ENCODE measurements around the gene PLVAP.
A peak's percentile ranks its signal among the peaks of the same experiment; 100 is the strongest.

Gene PLVAP

DNA sequence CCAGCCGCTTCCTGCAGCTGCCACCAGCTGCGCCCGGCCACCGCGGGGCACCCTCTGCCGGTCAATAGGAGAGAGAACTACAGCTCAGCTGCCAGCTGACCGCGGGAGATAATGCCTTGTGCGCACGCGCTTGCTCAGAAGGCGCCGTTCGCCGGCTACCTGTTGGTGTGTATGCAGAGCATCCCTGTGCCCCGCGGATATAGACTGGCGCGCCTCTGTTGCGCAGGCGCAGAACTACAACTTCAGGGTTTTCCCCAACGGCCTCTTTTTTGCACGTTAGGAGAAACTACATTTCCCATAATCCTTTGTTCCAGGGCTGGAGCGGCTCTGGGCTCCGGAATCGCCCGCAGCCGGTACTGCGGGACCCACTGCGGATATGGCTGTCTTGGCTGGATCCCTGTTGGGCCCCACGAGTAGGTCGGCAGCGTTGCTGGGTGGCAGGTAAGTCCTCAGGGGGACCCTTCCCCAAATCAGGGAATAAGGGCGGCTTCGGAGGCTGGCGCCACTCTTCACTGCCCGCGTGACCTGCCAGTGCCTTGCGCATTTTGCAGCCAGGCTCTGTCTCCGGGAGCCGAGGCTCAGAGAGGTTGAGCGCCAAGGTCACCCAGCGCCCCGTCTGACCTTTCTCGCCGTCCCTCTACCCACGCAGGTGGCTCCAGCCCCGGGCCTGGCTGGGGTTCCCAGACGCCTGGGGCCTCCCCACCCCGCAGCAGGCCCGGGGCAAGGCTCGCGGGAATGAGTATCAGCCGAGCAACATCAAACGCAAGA lies 71.4 kb downstream of the PLVAP start, which contains the start of gene MRPL34 (continued):
- TF ChIP-seq, protein P1, sequence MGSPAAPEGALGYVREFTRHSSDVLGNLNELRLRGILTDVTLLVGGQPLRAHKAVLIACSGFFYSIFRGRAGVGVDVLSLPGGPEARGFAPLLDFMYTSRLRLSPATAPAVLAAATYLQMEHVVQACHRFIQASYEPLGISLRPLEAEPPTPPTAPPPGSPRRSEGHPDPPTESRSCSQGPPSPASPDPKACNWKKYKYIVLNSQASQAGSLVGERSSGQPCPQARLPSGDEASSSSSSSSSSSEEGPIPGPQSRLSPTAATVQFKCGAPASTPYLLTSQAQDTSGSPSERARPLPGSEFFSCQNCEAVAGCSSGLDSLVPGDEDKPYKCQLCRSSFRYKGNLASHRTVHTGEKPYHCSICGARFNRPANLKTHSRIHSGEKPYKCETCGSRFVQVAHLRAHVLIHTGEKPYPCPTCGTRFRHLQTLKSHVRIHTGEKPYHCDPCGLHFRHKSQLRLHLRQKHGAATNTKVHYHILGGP (tag by site-specific recombination; IDR thresholded peaks at IDR 0.05) = no peak
- TF ChIP-seq ZNF2 (tag by site-specific recombination; IDR thresholded peaks at IDR 0.05) (0 out of 2 replicates have a peak, but pooled peaks have one; percentile 52), ZNF610 (tag by site-specific recombination; IDR thresholded peaks at IDR 0.05; ENCODE audit: borderline replicate concordance) (peak; percentile 34; the same call in 1 of the 2 replicates), ZNF239 (tag by site-specific recombination; IDR thresholded peaks at IDR 0.05) (no peak), ZNF169 (tag by site-specific recombination; IDR thresholded peaks at IDR 0.05) (no peak), ZNF600 (tag by site-specific recombination; IDR thresholded peaks at IDR 0.05) (peak; percentile 89), ZNF24 (tag by site-specific recombination; IDR thresholded peaks at IDR 0.05) (no peak; the same call in 1 of the 2 replicates), SP3 (tag by site-specific recombination; IDR thresholded peaks at IDR 0.05) (peak; percentile 64), ZNF404 (tag by site-specific recombination; IDR thresholded peaks at IDR 0.05) (no peak), GLIS2 (tag by site-specific recombination; IDR thresholded peaks at IDR 0.05) (peak; percentile 9), ZNF561 (tag by site-specific recombination; IDR thresholded peaks at IDR 0.05; ENCODE audit: borderline replicate concordance) (peak; percentile 80), ZBTB21 (tag by site-specific recombination; IDR thresholded peaks at IDR 0.05) (peak; percentile 47; the same call in 1 of the 2 replicates), ZBTB7A (tag by site-specific recombination; IDR thresholded peaks at IDR 0.05; ENCODE audit: low read depth) (peak; percentile 40; the same call in 1 of the 2 replicates), ZNF768 (tag by site-specific recombination; IDR thresholded peaks at IDR 0.05) (peak; percentile 98; the same call in 1 of the 2 replicates), YY2 (tag by site-specific recombination; IDR thresholded peaks at IDR 0.05) (no peak), ZNF660 (tag by site-specific recombination; IDR thresholded peaks at IDR 0.05) (peak; percentile 59; the same call in 1 of the 2 replicates), ZNF174 (tag by site-specific recombination; IDR thresholded peaks at IDR 0.05) (no peak), ZNF558 (tag by site-specific recombination; IDR thresholded peaks at IDR 0.05) (no peak), ZNF184 (tag by site-specific recombination; IDR thresholded peaks at IDR 0.05) (no peak), HOXD13 (CRISPR knock-in tag; IDR thresholded peaks at IDR 0.05; ENCODE audit: borderline replicate concordance) (no peak), ZBTB48 (tag by site-specific recombination; IDR thresholded peaks at IDR 0.05) (no peak), ZNF211 (tag by site-specific recombination; IDR thresholded peaks at IDR 0.05; ENCODE audit: low read depth) (no peak), FEZF1 (tag by site-specific recombination; IDR thresholded peaks at IDR 0.05) (peak; percentile 87), BCL11A (tag by site-specific recombination; IDR thresholded peaks at IDR 0.05; ENCODE audit: low read depth) (0 out of 2 replicates have a peak, but pooled peaks have one; percentile 65), ZNF624 (tag by site-specific recombination; IDR thresholded peaks at IDR 0.05) (no peak), ZNF621 (tag by site-specific recombination; IDR thresholded peaks at IDR 0.05) (no peak), ZNF76 (tag by site-specific recombination; IDR thresholded peaks at IDR 0.05; ENCODE audit: borderline replicate concordance, low read depth) (peak; percentile 94), HOXC10 (CRISPR knock-in tag; IDR thresholded peaks at IDR 0.05) (no peak), RBAK (tag by site-specific recombination; IDR thresholded peaks at IDR 0.05) (no peak)
- TF ChIP-seq, protein P2, sequence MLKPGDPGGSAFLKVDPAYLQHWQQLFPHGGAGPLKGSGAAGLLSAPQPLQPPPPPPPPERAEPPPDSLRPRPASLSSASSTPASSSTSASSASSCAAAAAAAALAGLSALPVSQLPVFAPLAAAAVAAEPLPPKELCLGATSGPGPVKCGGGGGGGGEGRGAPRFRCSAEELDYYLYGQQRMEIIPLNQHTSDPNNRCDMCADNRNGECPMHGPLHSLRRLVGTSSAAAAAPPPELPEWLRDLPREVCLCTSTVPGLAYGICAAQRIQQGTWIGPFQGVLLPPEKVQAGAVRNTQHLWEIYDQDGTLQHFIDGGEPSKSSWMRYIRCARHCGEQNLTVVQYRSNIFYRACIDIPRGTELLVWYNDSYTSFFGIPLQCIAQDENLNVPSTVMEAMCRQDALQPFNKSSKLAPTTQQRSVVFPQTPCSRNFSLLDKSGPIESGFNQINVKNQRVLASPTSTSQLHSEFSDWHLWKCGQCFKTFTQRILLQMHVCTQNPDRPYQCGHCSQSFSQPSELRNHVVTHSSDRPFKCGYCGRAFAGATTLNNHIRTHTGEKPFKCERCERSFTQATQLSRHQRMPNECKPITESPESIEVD (tag by site-specific recombination; IDR thresholded peaks at IDR 0.05) = no peak
- TF ChIP-seq, protein P3, sequence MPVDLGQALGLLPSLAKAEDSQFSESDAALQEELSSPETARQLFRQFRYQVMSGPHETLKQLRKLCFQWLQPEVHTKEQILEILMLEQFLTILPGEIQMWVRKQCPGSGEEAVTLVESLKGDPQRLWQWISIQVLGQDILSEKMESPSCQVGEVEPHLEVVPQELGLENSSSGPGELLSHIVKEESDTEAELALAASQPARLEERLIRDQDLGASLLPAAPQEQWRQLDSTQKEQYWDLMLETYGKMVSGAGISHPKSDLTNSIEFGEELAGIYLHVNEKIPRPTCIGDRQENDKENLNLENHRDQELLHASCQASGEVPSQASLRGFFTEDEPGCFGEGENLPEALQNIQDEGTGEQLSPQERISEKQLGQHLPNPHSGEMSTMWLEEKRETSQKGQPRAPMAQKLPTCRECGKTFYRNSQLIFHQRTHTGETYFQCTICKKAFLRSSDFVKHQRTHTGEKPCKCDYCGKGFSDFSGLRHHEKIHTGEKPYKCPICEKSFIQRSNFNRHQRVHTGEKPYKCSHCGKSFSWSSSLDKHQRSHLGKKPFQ (tag by site-specific recombination; IDR thresholded peaks at IDR 0.05) = no peak; the same call in 1 of the 2 replicates
- TF ChIP-seq, protein P4, sequence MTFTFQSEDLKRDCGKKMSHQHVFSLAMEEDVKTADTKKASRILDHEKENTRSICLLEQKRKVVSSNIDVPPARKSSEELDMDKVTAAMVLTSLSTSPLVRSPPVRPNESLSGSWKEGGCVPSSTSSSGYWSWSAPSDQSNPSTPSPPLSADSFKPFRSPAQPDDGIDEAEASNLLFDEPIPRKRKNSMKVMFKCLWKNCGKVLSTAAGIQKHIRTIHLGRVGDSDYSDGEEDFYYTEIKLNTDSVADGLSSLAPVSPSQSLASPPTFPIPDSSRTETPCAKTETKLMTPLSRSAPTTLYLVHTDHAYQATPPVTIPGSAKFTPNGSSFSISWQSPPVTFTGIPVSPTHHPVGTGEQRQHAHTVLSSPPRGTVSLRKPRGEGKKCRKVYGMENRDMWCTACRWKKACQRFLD (tag by site-specific recombination; IDR thresholded peaks at IDR 0.05) = no peak; the same call in 1 of the 2 replicates
- TF ChIP-seq, protein P5, sequence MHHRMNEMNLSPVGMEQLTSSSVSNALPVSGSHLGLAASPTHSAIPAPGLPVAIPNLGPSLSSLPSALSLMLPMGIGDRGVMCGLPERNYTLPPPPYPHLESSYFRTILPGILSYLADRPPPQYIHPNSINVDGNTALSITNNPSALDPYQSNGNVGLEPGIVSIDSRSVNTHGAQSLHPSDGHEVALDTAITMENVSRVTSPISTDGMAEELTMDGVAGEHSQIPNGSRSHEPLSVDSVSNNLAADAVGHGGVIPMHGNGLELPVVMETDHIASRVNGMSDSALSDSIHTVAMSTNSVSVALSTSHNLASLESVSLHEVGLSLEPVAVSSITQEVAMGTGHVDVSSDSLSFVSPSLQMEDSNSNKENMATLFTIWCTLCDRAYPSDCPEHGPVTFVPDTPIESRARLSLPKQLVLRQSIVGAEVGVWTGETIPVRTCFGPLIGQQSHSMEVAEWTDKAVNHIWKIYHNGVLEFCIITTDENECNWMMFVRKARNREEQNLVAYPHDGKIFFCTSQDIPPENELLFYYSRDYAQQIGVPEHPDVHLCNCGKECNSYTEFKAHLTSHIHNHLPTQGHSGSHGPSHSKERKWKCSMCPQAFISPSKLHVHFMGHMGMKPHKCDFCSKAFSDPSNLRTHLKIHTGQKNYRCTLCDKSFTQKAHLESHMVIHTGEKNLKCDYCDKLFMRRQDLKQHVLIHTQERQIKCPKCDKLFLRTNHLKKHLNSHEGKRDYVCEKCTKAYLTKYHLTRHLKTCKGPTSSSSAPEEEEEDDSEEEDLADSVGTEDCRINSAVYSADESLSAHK (tag by site-specific recombination; IDR thresholded peaks at IDR 0.05) = no peak

Data from HEK293 (cell line).